ENCODE measurements around the gene SDF4.

DNA sequence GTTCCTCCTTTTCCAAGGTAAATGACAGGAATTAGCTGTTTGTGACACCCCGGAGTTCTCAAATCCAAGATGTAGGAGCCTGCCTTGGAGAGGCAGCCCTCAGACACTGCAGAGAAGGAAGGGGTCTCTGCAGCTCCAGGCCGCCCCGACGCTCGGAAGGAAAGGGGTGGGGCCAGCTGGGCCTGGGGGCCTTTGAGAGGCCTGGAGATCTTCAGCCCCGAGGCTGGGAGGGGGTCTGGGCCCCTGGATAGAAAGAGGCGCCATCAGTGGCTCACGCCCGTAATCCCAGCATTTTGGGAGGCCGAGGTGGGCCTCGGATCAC lies 24.3 kb downstream of the SDF4 start:
- TF ChIP-seq, protein P1, sequence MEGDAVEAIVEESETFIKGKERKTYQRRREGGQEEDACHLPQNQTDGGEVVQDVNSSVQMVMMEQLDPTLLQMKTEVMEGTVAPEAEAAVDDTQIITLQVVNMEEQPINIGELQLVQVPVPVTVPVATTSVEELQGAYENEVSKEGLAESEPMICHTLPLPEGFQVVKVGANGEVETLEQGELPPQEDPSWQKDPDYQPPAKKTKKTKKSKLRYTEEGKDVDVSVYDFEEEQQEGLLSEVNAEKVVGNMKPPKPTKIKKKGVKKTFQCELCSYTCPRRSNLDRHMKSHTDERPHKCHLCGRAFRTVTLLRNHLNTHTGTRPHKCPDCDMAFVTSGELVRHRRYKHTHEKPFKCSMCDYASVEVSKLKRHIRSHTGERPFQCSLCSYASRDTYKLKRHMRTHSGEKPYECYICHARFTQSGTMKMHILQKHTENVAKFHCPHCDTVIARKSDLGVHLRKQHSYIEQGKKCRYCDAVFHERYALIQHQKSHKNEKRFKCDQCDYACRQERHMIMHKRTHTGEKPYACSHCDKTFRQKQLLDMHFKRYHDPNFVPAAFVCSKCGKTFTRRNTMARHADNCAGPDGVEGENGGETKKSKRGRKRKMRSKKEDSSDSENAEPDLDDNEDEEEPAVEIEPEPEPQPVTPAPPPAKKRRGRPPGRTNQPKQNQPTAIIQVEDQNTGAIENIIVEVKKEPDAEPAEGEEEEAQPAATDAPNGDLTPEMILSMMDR (IDR thresholded peaks at IDR 0.05 in 4 of 5, conservative IDR thresholded peaks at IDR 0.05 in 1 of 5), result no peak
- no peak for TF ChIP-seq POLR2A (IDR thresholded peaks at IDR 0.05)

Data from gastrocnemius medialis (tissue), 4 donors.